GM12865 (cell line): ENCODE measurements around the gene KCND3.

Experiments used
- DNase-seq: peaks from one replicate; pipeline ENCODE4 v3.0.0; 2010; ENCODE audit warnings: low read depth
- H3K4me3 ChIP-seq: 2 replicates; pipeline ENCODE4 v1.5.1; 2011; ENCODE audit warnings: mild to moderate bottlenecking, low read depth, low read length, control low read depth
- CTCF ChIP-seq: IDR thresholded peaks from 2 replicates; pipeline ENCODE4 v1.5.1; 2011; ENCODE audit warnings: low read length, control low read depth, low read depth, inconsistent platforms; ENCODE audit not compliant: insufficient read depth; ENCODE audit errors: missing control alignments

KCND3 gene

GRCh38 chr1:111729946-111730681, 259.4 kb downstream of the KCND3 start:
- DNase-seq: no peak
- H3K4me3 ChIP-seq: no peak overlapping the region
- no peak for TF ChIP-seq CTCF

GRCh38 chr1:111729271-111729921, 260.1 kb downstream of the KCND3 start:
- no peak for DNase-seq
- no peak overlapping the region for H3K4me3 ChIP-seq

GRCh38 chr1:111727056-111727455, 262.4 kb downstream of the KCND3 start:
- no peak for TF ChIP-seq CTCF
- DNase-seq: no peak
- H3K4me3 ChIP-seq: no peak overlapping the region

More at GRCh38 chr1:111729271-111729921, 260.1 kb downstream of the KCND3 start:
- no peak for TF ChIP-seq CTCF

- TF ChIP-seq CTCF: no peak
- no peak overlapping the region for H3K4me3 ChIP-seq
- no peak for DNase-seq
Observed at GRCh38 chr1:111725192-111725591, 264.3 kb downstream of the KCND3 start.

- TF ChIP-seq CTCF: no peak
- no peak for DNase-seq
- H3K4me3 ChIP-seq: no peak overlapping the region
Observed at GRCh38 chr1:111723871-111724270, 265.6 kb downstream of the KCND3 start.

- DNase-seq: no peak
- TF ChIP-seq CTCF: no peak
- H3K4me3 ChIP-seq: no peak overlapping the region
Observed at GRCh38 chr1:111723091-111723806, 266.2 kb downstream of the KCND3 start.
